ENCODE measurements around the gene MLX. TPM values are rescaled to one million over a fixed set of nuclear protein-coding genes. Genes with fewer than 3 reads are reported as not detected.

The MLX gene
- total and polyA plus RNA-seq, 7 donors = 24.7 to 129 (median 50.5) TPM

GRCh38 chr17:42535155-42536047 lies 31.5 kb upstream of the MLX start:
- intact Hi-C loops (cut with DNase I) = no loop called here
- Histone ChIP-seq H3K4me3 (peak overlapping the region; percentile 43 to 76 (median 60)), H3K27me3 (no peaks in the 10 kb centered on the region), H3K4me1 (peaks cover 0 to 34% (median 27%) of the 10 kb centered on the region in 4 donors), H3K27ac (peak overlapping the region; percentile 90 to 96 (median 94)), H3K36me3 (peaks cover 0 to 24% (median 12%) of the 10 kb centered on the region in 4 donors), H3K9me3 (no peaks in the 10 kb centered on the region)
- DNase-seq = no peak
- WGBS, 2 donors = 49 to 50% methylated on average over 26 of the region's 26 CpGs
- TF ChIP-seq CTCF (IDR thresholded peaks at IDR 0.05) = no peak
- no peak for TF ChIP-seq POLR2AphosphoS5 (IDR thresholded peaks at IDR 0.05)
- TF ChIP-seq EP300 (IDR thresholded peaks at IDR 0.05) = no peak
- TF ChIP-seq POLR2A (IDR thresholded peaks at IDR 0.05) = no peak

GRCh38 chr17:42536048-42536371 lies 30.9 kb upstream of the MLX start, which contains the start of gene NAGLU:
Gene NAGLU, plus strand, starts transcription at chr17:42536241. Its CDS starts 32 bp downstream, at chr17:42536273.
- Histone ChIP-seq H3K4me3 (peak within 1 kb of the TSS; percentile 43 to 76 (median 60)), H3K4me1 (peaks cover 0 to 32% (median 27%) of the 10 kb centered on the region in 4 donors), H3K36me3 (peaks cover 0 to 28% (median 12%) of the 10 kb centered on the region in 4 donors), H3K9me3 (no peaks in the 10 kb centered on the region), H3K27me3 (no peaks in the 10 kb centered on the region), H3K27ac (peak within 1 kb of the TSS; percentile 90 to 96 (median 94))
- TF ChIP-seq POLR2AphosphoS5 (IDR thresholded peaks at IDR 0.05) (peak; percentile 82 to 96 (median 92)), EP300 (IDR thresholded peaks at IDR 0.05) (peak in 3 of 4 donors; percentile 45 to 96 (median 75)), CTCF (IDR thresholded peaks at IDR 0.05) (no peak), POLR2A (IDR thresholded peaks at IDR 0.05) (peak; percentile 58 to 66)
- intact Hi-C loops (cut with DNase I) = no loop called here
- peak; percentile 99 for DNase-seq
- 1% methylated on average over 40 of the region's 40 CpGs for WGBS, 2 donors

GRCh38 chr17:42536372-42537155 lies 30.3 kb upstream of the MLX start:
- WGBS, 2 donors = 1% methylated on average over 65 of the region's 65 CpGs
- TF ChIP-seq POLR2AphosphoS5 (IDR thresholded peaks at IDR 0.05) (peak in 3 of 4 donors; percentile 40 to 47 (median 46)), EP300 (IDR thresholded peaks at IDR 0.05) (no peak)
- Histone ChIP-seq H3K4me1 (peaks cover 0 to 29% (median 23%) of the 10 kb centered on the region in 4 donors), H3K9me3 (no peaks in the 10 kb centered on the region), H3K36me3 (peaks cover 0 to 33% (median 12%) of the 10 kb centered on the region in 4 donors), H3K4me3 (peak overlapping the region; percentile 43 to 76 (median 60)), H3K27me3 (no peaks in the 10 kb centered on the region), H3K27ac (peak overlapping the region; percentile 90 to 96 (median 94))
- intact Hi-C loops (cut with DNase I) = no loop called here
- peak; percentile 96 for DNase-seq

- WGBS, 2 donors = 85 to 88% methylated on average over 30 to 31 of the region's 31 CpGs
- no peak for DNase-seq
These were observed 29.6 kb upstream of the MLX start for GRCh38 chr17:42537156-42537805.

More at GRCh38 chr17:42537156-42537805, 29.6 kb upstream of the MLX start:
- intact Hi-C loops (cut with DNase I) = no loop called here
- no peak for TF ChIP-seq CTCF (IDR thresholded peaks at IDR 0.05)
- no peak for TF ChIP-seq POLR2AphosphoS5 (IDR thresholded peaks at IDR 0.05)
- TF ChIP-seq POLR2A (IDR thresholded peaks at IDR 0.05) = no peak
- TF ChIP-seq EP300 (IDR thresholded peaks at IDR 0.05) = no peak
- Histone ChIP-seq H3K27ac (peak overlapping the region; percentile 90 to 96 (median 94)), H3K36me3 (peaks cover 0 to 41% (median 15%) of the 10 kb centered on the region in 4 donors), H3K4me3 (peak overlapping the region; percentile 43 to 76 (median 60)), H3K9me3 (no peaks in the 10 kb centered on the region), H3K27me3 (no peaks in the 10 kb centered on the region), H3K4me1 (peaks cover 0 to 25% (median 19%) of the 10 kb centered on the region in 4 donors)
